ENCODE measurements around the gene GTPBP1. TPM values are rescaled to one million over a fixed set of nuclear protein-coding genes. Genes with fewer than 3 reads are reported as not detected.
A peak's percentile ranks its signal among the peaks of the same experiment; 100 is the strongest.

Gene GTPBP1
- polyA plus RNA-seq, 1 of the 3 experiments (the other 2 are of a cell fraction) = 15.2 TPM

GRCh38 chr22:38750638-38751037 lies 44.9 kb downstream of the GTPBP1 start (continued):
- TF ChIP-seq IRF3 (IDR thresholded peaks at IDR 0.05; ENCODE audit: low read depth, low read length) (no peak), PBX3 (IDR thresholded peaks at IDR 0.05) (no peak), EZH2phosphoT487 (IDR thresholded peaks at IDR 0.05; ENCODE audit: borderline replicate concordance, low read depth) (no peak), TCF12 (IDR thresholded peaks at IDR 0.05) (no peak)

- no peak for TF ChIP-seq GABPA (IDR thresholded peaks at IDR 0.05; ENCODE audit: low read depth)
- TF ChIP-seq MEF2A (IDR thresholded peaks at IDR 0.05; ENCODE audit: borderline replicate concordance, low read depth) = no peak
- no peak for TF ChIP-seq ELF1 (IDR thresholded peaks at IDR 0.05)
- TF ChIP-seq TAF1 (IDR thresholded peaks at IDR 0.05; ENCODE audit: borderline replicate concordance, low read depth, low read length) = no peak
- no peak for TF ChIP-seq JUND (IDR thresholded peaks at IDR 0.05)
- no peak for TF ChIP-seq CTCF (IDR thresholded peaks at IDR 0.05)
- no peak for TF ChIP-seq PBX3 (IDR thresholded peaks at IDR 0.05)
- Histone ChIP-seq H3K9ac (no peak overlapping the region), H3K9me3 (no peaks in the 10 kb centered on the region), H3K4me1 (ENCODE audit: control insufficient read depth in 1 of 2, insufficient read depth in 2 of 2, low read depth in 1 of 2, low read length in 1 of 2) (peaks cover 0 to 17% of the 10 kb centered on the region in 2 experiments; a peak in 1 of 4 replicates), H2AFZ (ENCODE audit: low read depth) (no peak overlapping the region), H3K36me3 (replicated peaks in 1 of 2; ENCODE audit: control insufficient read depth in 1 of 2, insufficient read depth in 2 of 2, low read length in 1 of 2) (no peaks in the 10 kb centered on the region), H3K4me3 (ENCODE audit: low read depth in 2 of 2, low read length in 1 of 2) (no peak overlapping the region), H3K4me2 (no peak overlapping the region), H3K27ac (ENCODE audit: low read depth in 2 of 2, low read length in 1 of 2) (peak overlapping the region in 1 of 2 experiments; percentile 28; a peak in 1 of 4 replicates), H3F3A (replicated peaks; ENCODE audit: insufficient read depth) (no peaks in the 10 kb centered on the region), H3K79me2 (ENCODE audit: insufficient read depth) (peaks cover 9% of the 10 kb centered on the region), H3K27me3 (ENCODE audit: insufficient read depth) (no peaks in the 10 kb centered on the region), H3K9me2 (no peaks in the 10 kb centered on the region), H4K20me1 (ENCODE audit: insufficient read depth) (no peaks in the 10 kb centered on the region)
- ChIA-PET CTCF (interaction anchor here (1.5 kb wide), 1 partner anchor 16 kb away, joined by 3 read pairs; no protein-coding TSS in a partner anchor), POLR2A (no interaction called here)
- WGBS (ENCODE audit: low lambda C conversion rate) = no CpG with 5 or more reads among the region's 12 CpGs
- DNase-seq = no peak
Observed at GRCh38 chr22:38751066-38751421, 45.3 kb downstream of the GTPBP1 start.
